GM19467 (cell line): ENCODE measurements around the gene LAGE3.

ENCODE experiments used
- ATAC-seq: cut with Tn5 transposase; IDR thresholded peaks from one replicate; pipeline ENCODE4 v1.9.1; 2021; ENCODE audit warnings: mild to moderate bottlenecking, moderate library complexity; ENCODE audit not compliant: unreplicated experiment

LAGE3 gene

GRCh38 chrX:154436983-154437752 is 41.9 kb downstream of the LAGE3 start, which contains the start of gene GDI1:
Gene GDI1 (plus strand): TSS chrX:154437154. CDS start chrX:154437255, 101 bp downstream.
- no peak for ATAC-seq

GRCh38 chrX:154436374-154436982 is 42.6 kb downstream of the LAGE3 start:
- ATAC-seq = no peak

GRCh38 chrX:154435171-154435733 is 43.8 kb downstream of the LAGE3 start:
- no peak for ATAC-seq

DNA sequence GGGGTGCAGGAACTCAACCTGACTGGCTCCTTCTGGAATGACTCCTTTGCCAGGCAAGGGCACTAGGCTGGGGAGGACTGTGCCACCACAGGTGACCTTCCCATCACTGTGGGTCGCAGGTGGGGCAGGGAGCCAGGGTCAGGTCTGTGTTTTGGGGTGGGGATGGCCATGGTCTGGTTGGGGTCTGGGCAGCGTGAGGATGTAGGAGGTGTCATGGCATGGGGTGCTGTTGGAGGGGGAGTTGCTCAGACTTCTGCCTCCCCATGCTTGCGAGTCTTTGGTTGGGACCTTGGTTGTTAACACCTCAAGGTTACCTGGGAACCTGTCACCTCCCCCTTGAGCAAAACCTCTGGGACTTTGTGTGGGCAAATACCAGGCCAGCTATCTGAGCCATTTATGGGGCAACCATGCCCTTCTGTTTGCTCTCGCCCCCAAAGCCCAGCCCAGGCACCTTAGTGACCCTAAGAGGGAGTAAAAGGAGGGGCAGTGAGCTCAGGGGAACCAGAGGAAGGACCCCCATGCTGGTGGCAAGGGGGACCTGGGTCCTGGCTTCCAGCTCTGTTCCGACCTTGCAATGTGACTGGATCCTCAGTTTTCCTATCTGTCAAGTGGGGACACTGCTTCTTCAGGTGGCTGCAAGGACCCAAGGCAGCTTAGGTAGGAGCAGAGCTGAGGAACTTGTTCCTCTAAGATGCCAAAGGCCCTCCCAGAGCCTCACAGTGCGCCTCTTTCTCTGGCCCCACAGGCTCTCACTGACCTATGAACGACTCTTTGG is 44.5 kb downstream of the LAGE3 start:
- no peak for ATAC-seq

DNA sequence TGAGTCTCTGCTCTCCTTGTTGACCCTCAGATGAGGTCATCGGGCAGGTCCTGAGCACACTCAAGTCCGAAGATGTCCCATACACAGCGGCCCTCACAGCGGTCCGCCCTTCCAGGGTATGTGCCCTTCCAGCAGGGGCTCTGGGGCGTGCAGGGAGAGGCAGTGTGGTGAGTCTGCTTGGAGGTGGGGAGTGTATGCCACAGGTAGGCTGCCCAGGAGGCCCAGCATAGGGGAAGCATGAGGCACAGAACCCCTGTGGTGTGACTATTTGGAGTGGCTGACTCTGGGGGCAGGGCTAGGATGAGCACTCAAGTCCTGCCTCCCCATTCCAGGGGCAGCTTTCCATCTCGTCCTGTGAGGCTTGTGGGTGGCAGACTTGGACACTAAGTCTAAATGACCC is 45.5 kb downstream of the LAGE3 start:
- no peak for ATAC-seq

DNA sequence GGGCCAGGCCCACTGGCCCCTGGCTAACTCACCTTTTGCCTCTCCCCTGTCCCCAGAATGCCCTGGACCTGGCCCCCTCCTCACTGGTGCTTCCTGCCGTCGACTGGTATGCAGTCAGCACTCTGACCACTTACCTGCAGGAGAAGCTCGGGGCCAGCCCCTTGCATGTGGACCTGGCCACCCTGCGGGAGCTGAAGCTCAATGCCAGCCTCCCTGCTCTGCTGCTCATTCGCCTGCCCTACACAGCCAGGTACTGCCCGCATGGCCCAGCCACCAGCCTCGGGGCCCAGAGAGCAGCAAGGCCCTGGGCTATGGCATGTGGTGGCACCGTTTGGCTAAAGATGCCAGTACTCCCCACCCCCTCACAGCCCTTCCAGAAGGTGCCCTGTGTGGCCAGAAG is 46.9 kb downstream of the LAGE3 start:
- ATAC-seq = no peak

GRCh38 chrX:154431341-154431740 is 47.7 kb downstream of the LAGE3 start:
- no peak for ATAC-seq

- no peak for ATAC-seq
Measured at GRCh38 chrX:154430916-154431315, 48.2 kb downstream of the LAGE3 start.

- ATAC-seq = no peak
Measured at GRCh38 chrX:154430479-154430878, 48.6 kb downstream of the LAGE3 start.

GRCh38 chrX:154429711-154430110 is 49.4 kb downstream of the LAGE3 start:
- ATAC-seq = no peak

DNA sequence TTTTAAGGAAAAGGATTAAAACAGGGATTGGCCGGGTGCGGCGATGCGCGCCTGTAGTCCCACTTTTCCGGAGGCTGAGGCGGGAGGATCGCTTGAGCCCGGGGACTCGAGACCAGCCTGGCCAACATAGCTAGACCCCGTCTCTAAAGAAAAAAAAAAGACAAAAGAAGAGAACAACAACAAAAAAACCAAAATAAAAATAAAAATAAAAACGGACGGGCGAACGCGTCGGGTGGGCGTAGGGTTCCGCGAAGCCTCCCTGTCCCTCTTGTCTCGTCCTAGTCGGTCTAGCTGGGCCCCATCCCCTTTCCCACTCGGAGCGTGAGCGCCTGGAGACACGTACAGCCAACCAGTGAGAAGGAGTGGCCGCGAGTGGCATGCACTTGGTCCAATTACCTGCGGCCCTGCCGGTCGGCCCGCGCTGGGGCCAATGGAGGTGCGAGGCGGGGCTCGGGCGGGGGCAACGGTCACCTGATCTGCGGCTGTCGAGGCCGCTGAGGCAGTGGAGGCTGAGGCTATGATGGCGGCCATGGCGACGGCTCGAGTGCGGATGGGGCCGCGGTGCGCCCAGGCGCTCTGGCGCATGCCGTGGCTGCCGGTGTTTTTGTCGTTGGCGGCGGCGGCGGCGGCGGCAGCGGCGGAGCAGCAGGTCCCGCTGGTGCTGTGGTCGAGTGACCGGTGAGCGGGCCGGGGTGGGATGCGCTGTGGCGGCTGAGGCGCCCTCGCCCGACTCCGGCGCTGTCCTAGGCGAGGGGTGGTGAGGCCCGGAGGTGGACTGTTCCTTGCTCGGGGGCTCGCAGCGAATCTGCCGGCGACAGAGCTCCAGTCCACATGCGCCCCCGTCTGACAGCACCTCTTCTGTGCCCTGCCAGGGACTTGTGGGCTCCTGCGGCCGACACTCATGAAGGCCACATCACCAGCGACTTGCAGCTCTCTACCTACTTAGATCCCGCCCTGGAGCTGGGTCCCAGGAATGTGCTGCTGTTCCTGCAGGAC is 50.6 kb downstream of the LAGE3 start, which contains the start of gene ATP6AP1:
TSS of gene ATP6AP1 (plus strand) at position 502 of the 996 bp plus-strand sequence. CDS start at position 518, 16 bp downstream.
- ATAC-seq = peak; percentile 98
